CD4-positive, CD25-positive, alpha-beta regulatory T cell (primary cell): ENCODE measurements around the gene UBASH3A. TPM values are rescaled to one million over a fixed set of nuclear protein-coding genes. Genes with fewer than 3 reads are reported as not detected.
"Not testable (repeated sequence)": the region's sequence is repeated elsewhere in the genome, so short reads cannot be mapped to it uniquely, and the experiment has no call there.

Source experiments
- ATAC-seq, 2 donors: fragments of 150-1000 bp; cut with Tn5 transposase; one replicate each; pipeline ENCODE4 v1.10.0; 2021; ENCODE audit warnings: low read depth in 2 of 2, moderate number of reproducible peaks in 2 of 2, moderate library complexity in 1 of 2
- DNase-seq, 3 donors: peaks; one replicate each; pipeline versions ENCODE4 v3.0.0 to v3.0.0-alpha.2; 2012 to 2022; ENCODE audit warnings: mixed read lengths in 1 of 3
- H3K27ac ChIP-seq: one replicate; pipeline ENCODE4 v1.7.0; 2013; ENCODE audit warnings: mild to moderate bottlenecking, low read length; ENCODE audit not compliant: insufficient read depth, poor library complexity, severe bottlenecking
- H3K27me3 ChIP-seq: one replicate; pipeline ENCODE4 v1.7.0; 2013; ENCODE audit warnings: low read length; ENCODE audit not compliant: control insufficient read depth, insufficient read depth
- H3K36me3 ChIP-seq: one replicate; pipeline ENCODE4 v1.7.0; 2013; ENCODE audit warnings: mild to moderate bottlenecking, low read length, moderate library complexity; ENCODE audit not compliant: control insufficient read depth, insufficient read depth
- H3K4me1 ChIP-seq: 2 replicates; pipeline ENCODE4 v1.7.0; 2013; ENCODE audit warnings: mild to moderate bottlenecking, low read length; ENCODE audit not compliant: insufficient read depth, control insufficient read depth, poor library complexity, severe bottlenecking
- H3K4me3 ChIP-seq: one replicate; pipeline ENCODE4 v1.7.0; 2013; ENCODE audit warnings: low read depth, mild to moderate bottlenecking, low read length, moderate library complexity
- H3K9me3 ChIP-seq, 2 experiments: 1 replicate in 1 of 2; 2 replicates in 1 of 2; pipeline ENCODE4 v1.7.0; 2013; ENCODE audit warnings: low read length in 2 of 2, mild to moderate bottlenecking in 1 of 2, moderate library complexity in 1 of 2; ENCODE audit not compliant: control insufficient read depth in 2 of 2
- H3K27ac Mint-ChIP-seq, 3 donors: one replicate each; pipeline ENCODE4 v1.8.0; 2020 to 2022; ENCODE audit warnings: mild to moderate bottlenecking in 3 of 3, mixed read lengths in 3 of 3, moderate library complexity in 2 of 3
- H3K27me3 Mint-ChIP-seq: one replicate; pipeline ENCODE4 v1.8.0; 2022; ENCODE audit warnings: mild to moderate bottlenecking, mixed read lengths
- H3K36me3 Mint-ChIP-seq: one replicate; pipeline ENCODE4 v1.8.0; 2020; ENCODE audit warnings: mixed read lengths
- H3K4me1 Mint-ChIP-seq, 4 donors: one replicate each; pipeline ENCODE4 v1.8.0; 2020 to 2022; ENCODE audit warnings: mixed read lengths in 4 of 4, mild to moderate bottlenecking in 1 of 4
- H3K4me3 Mint-ChIP-seq, 4 donors: one replicate each; pipeline ENCODE4 v1.8.0; 2020 to 2022; ENCODE audit warnings: mild to moderate bottlenecking in 4 of 4, mixed read lengths in 4 of 4, moderate library complexity in 3 of 4
- H3K9me3 Mint-ChIP-seq, 7 donors: one replicate each; pipeline ENCODE4 v1.8.0; 2020 to 2022; ENCODE audit warnings: mixed read lengths in 7 of 7, mild to moderate bottlenecking in 3 of 7, moderate library complexity in 2 of 7
- polyA plus RNA-seq, 4 donors: library from polyadenylated mRNA; unstranded; fragments of 300-500 nt; fragmentation: Illumina TruSeq; gene quantifications; one replicate each; pipeline ENCODE4 v1.2.3, GENCODE V29; 2021
- total RNA-seq: library from RNA; stranded (reverse); gene quantifications from one replicate; pipeline ENCODE4 v1.2.3, GENCODE V29; 2022

Gene UBASH3A
- total and polyA plus RNA-seq, 5 donors from 2014 or later: 36.2 to 56.0 (median 47.9) TPM

- ATAC-seq: no peak
- H3K27ac Mint-ChIP-seq: no peak overlapping the region
Measured at GRCh38 chr21:42466700-42467099, 63.0 kb downstream of the UBASH3A start.

GRCh38 chr21:42467140-42467983 is 63.7 kb downstream of the UBASH3A start:
- no peaks in the 10 kb centered on the region for H3K9me3 Mint-ChIP-seq
- no peak overlapping the region for H3K27ac Mint-ChIP-seq
- Histone ChIP-seq H3K27me3 (no peaks in the 10 kb centered on the region), H3K27ac (no peak overlapping the region), H3K4me3 (no peak overlapping the region), H3K9me3 (no peaks in the 10 kb centered on the region), H3K36me3 (no peaks in the 10 kb centered on the region), H3K4me1 (peaks cover 29% of the 10 kb centered on the region)
- DNase-seq (peak in 1 of 3 donors; percentile 37), ATAC-seq (no peak)
- H3K27me3 Mint-ChIP-seq: peaks cover 4% of the 10 kb centered on the region
- no peak overlapping the region for H3K4me3 Mint-ChIP-seq
- peaks cover 16 to 39% (median 26%) of the 10 kb centered on the region in 4 donors for H3K4me1 Mint-ChIP-seq
- H3K36me3 Mint-ChIP-seq: no peaks in the 10 kb centered on the region

More at GRCh38 chr21:42466700-42467099, 63.0 kb downstream of the UBASH3A start:
- H3K9me3 ChIP-seq: no peaks in the 10 kb centered on the region
- H3K4me3 Mint-ChIP-seq: no peak overlapping the region
- H3K36me3 ChIP-seq: no peaks in the 10 kb centered on the region
- no peak overlapping the region for H3K27ac ChIP-seq
- no peaks in the 10 kb centered on the region for H3K27me3 ChIP-seq
- H3K9me3 Mint-ChIP-seq: no peaks in the 10 kb centered on the region
- H3K36me3 Mint-ChIP-seq: no peaks in the 10 kb centered on the region
- DNase-seq: no peak
- peaks cover 35% of the 10 kb centered on the region for H3K4me1 ChIP-seq
- H3K4me1 Mint-ChIP-seq: peaks cover 16 to 46% (median 32%) of the 10 kb centered on the region in 4 donors
- H3K4me3 ChIP-seq: no peak overlapping the region
- H3K27me3 Mint-ChIP-seq: peaks cover 2% of the 10 kb centered on the region

GRCh38 chr21:42468491-42469131 is 64.9 kb downstream of the UBASH3A start:
- Mint-ChIP-seq H3K9me3 (no peaks in the 10 kb centered on the region), H3K4me1 (peaks cover 7 to 28% (median 16%) of the 10 kb centered on the region in 4 donors), H3K27ac (no peak overlapping the region), H3K36me3 (no peaks in the 10 kb centered on the region), H3K27me3 (peaks cover 4% of the 10 kb centered on the region), H3K4me3 (no peak overlapping the region)
- H3K27ac ChIP-seq: no peak overlapping the region
- H3K4me3 ChIP-seq: no peak overlapping the region
- no peaks in the 10 kb centered on the region for H3K27me3 ChIP-seq
- no peaks in the 10 kb centered on the region for H3K36me3 ChIP-seq
- DNase-seq (no peak), ATAC-seq (no peak)
- peaks cover 21% of the 10 kb centered on the region for H3K4me1 ChIP-seq
- no peaks in the 10 kb centered on the region for H3K9me3 ChIP-seq

- Mint-ChIP-seq H3K4me1 (peaks cover 7 to 21% (median 11%) of the 10 kb centered on the region in 4 donors), H3K36me3 (no peaks in the 10 kb centered on the region), H3K9me3 (no peaks in the 10 kb centered on the region), H3K4me3 (no peak overlapping the region), H3K27ac (no peak overlapping the region), H3K27me3 (peaks cover 4% of the 10 kb centered on the region)
- Histone ChIP-seq H3K27me3 (no peaks in the 10 kb centered on the region), H3K27ac (no peak overlapping the region), H3K36me3 (no peaks in the 10 kb centered on the region), H3K9me3 (no peaks in the 10 kb centered on the region), H3K4me3 (no peak overlapping the region), H3K4me1 (peaks cover 14% of the 10 kb centered on the region)
- DNase-seq: no peak
- no peak for ATAC-seq
Measured at GRCh38 chr21:42469272-42469671, 65.6 kb downstream of the UBASH3A start.

- H3K27ac ChIP-seq, H3K27me3 ChIP-seq, H3K4me3 ChIP-seq, H3K27me3 Mint-ChIP-seq, H3K9me3 ChIP-seq, H3K36me3 Mint-ChIP-seq, H3K36me3 ChIP-seq, H3K9me3 Mint-ChIP-seq, H3K4me3 Mint-ChIP-seq, DNase-seq, H3K4me1 ChIP-seq, H3K27ac Mint-ChIP-seq, ATAC-seq: not testable (repeated sequence)
- H3K4me1 Mint-ChIP-seq: peaks cover 6 to 19% (median 12%) of the 10 kb centered on the region in 4 donors
Measured at GRCh38 chr21:42469726-42470125, 66.0 kb downstream of the UBASH3A start.

GRCh38 chr21:42471206-42471605 is 67.5 kb downstream of the UBASH3A start:
- H3K36me3 Mint-ChIP-seq: no peaks in the 10 kb centered on the region
- no peak for DNase-seq

GRCh38 chr21:42471716-42472330 is 68.1 kb downstream of the UBASH3A start:
- Histone ChIP-seq H3K27ac (no peak overlapping the region), H3K9me3 (no peaks in the 10 kb centered on the region), H3K4me3 (no peak overlapping the region), H3K36me3 (no peaks in the 10 kb centered on the region), H3K4me1 (no peaks in the 10 kb centered on the region), H3K27me3 (no peaks in the 10 kb centered on the region)
- H3K27ac Mint-ChIP-seq: no peak overlapping the region
- peaks cover 0 to 6% (median 3%) of the 10 kb centered on the region in 4 donors for H3K4me1 Mint-ChIP-seq
- peaks cover 9% of the 10 kb centered on the region for H3K27me3 Mint-ChIP-seq
- H3K9me3 Mint-ChIP-seq: no peaks in the 10 kb centered on the region
- peak overlapping the region in 1 of 4 donors; percentile 15 for H3K4me3 Mint-ChIP-seq
- ATAC-seq (no peak), DNase-seq (no peak)
- no peaks in the 10 kb centered on the region for H3K36me3 Mint-ChIP-seq

More at GRCh38 chr21:42471206-42471605, 67.5 kb downstream of the UBASH3A start:
- Histone ChIP-seq H3K27ac (no peak overlapping the region), H3K4me1 (no peaks in the 10 kb centered on the region), H3K27me3 (no peaks in the 10 kb centered on the region), H3K36me3 (no peaks in the 10 kb centered on the region), H3K9me3 (no peaks in the 10 kb centered on the region), H3K4me3 (no peak overlapping the region)
- no peak for ATAC-seq
- H3K4me3 Mint-ChIP-seq: peak overlapping the region in 1 of 4 donors; percentile 15
- peaks cover 0 to 8% (median 3%) of the 10 kb centered on the region in 4 donors for H3K4me1 Mint-ChIP-seq
- peaks cover 9% of the 10 kb centered on the region for H3K27me3 Mint-ChIP-seq
- no peaks in the 10 kb centered on the region for H3K9me3 Mint-ChIP-seq
- no peak overlapping the region for H3K27ac Mint-ChIP-seq
